GM23338 (cell line): ENCODE data around the gene PTGIS. TPM values are rescaled to one million over a fixed set of nuclear protein-coding genes. Genes with fewer than 3 reads are reported as not detected.

Source experiments
- ATAC-seq: fragments of 200-7000 bp; cut with Tn5 transposase; 3 replicates; pipeline ENCODE4 v1.9.1; 2020
- DNase-seq: peaks from one replicate; pipeline ENCODE4 v3.0.0-alpha.2; 2015; ENCODE audit warnings: low spot score
- H2AFZ ChIP-seq: fragments of 200-600 bp; sonication (generic); 2 replicates; pipeline ENCODE4 v1.8.0; 2016; ENCODE audit warnings: antibody characterized with exemption, mild to moderate bottlenecking, moderate library complexity
- H3F3A ChIP-seq: fragments of 200-600 bp; sonication (generic); replicated peaks from 2 replicates; pipeline ENCODE4 v1.8.0; 2017; ENCODE audit warnings: antibody characterized with exemption, mixed run types, low read depth
- H3K27ac ChIP-seq: fragments of 200-600 bp; sonication (generic); 2 replicates; pipeline ENCODE4 v1.6.1; 2016; ENCODE audit warnings: low read depth
- H3K27me3 ChIP-seq: fragments of 200-600 bp; sonication (generic); 2 replicates; pipeline ENCODE4 v1.8.0; 2016; ENCODE audit warnings: mild to moderate bottlenecking, mixed run types, moderate library complexity; ENCODE audit not compliant: insufficient read depth
- H3K36me3 ChIP-seq: fragments of 200-600 bp; sonication (generic); 2 replicates; pipeline ENCODE4 v1.8.0; 2016; ENCODE audit warnings: mild to moderate bottlenecking; ENCODE audit not compliant: insufficient read depth
- H3K4me1 ChIP-seq: fragments of 200-600 bp; sonication (generic); 2 replicates; pipeline ENCODE4 v1.8.0; 2016; ENCODE audit warnings: mild to moderate bottlenecking, moderate library complexity; ENCODE audit not compliant: insufficient read depth
- H3K4me2 ChIP-seq: fragments of 200-600 bp; sonication (generic); 2 replicates; pipeline ENCODE4 v1.7.1; 2017; ENCODE audit warnings: mixed run types
- H3K4me3 ChIP-seq: fragments of 200-600 bp; sonication (generic); 2 replicates; pipeline ENCODE4 v1.6.1; 2016; ENCODE audit warnings: mixed run types
- H3K79me2 ChIP-seq: fragments of 200-600 bp; sonication (generic); replicated peaks from 2 replicates; pipeline ENCODE4 v1.8.0; 2017; ENCODE audit warnings: mild to moderate bottlenecking; ENCODE audit not compliant: insufficient read depth
- H3K9me2 ChIP-seq: fragments of 200-600 bp; sonication (generic); 2 replicates; pipeline ENCODE4 v1.8.0; 2017; ENCODE audit not compliant: insufficient read depth
- H4K20me1 ChIP-seq: fragments of 200-600 bp; sonication (generic); replicated peaks from 2 replicates; pipeline ENCODE4 v1.8.0; 2017; ENCODE audit warnings: mild to moderate bottlenecking; ENCODE audit not compliant: insufficient read depth
- H3K27ac Mint-ChIP-seq: 2 replicates; pipeline ENCODE4 v1.8.0; 2020; ENCODE audit warnings: inconsistent platforms, mild to moderate bottlenecking, moderate library complexity, mixed read lengths
- H3K27me3 Mint-ChIP-seq: 3 replicates; pipeline ENCODE4 v1.8.0; 2022; ENCODE audit warnings: low read depth, mild to moderate bottlenecking, moderate library complexity, mixed read lengths, inconsistent platforms; ENCODE audit not compliant: insufficient read depth, poor library complexity
- H3K36me3 Mint-ChIP-seq: 3 replicates; pipeline ENCODE4 v1.8.0; 2021; ENCODE audit warnings: low read depth, mild to moderate bottlenecking, inconsistent platforms, moderate library complexity, mixed read lengths
- H3K4me1 Mint-ChIP-seq: 3 replicates; pipeline ENCODE4 v1.8.0; 2020; ENCODE audit warnings: mild to moderate bottlenecking, inconsistent platforms, mixed read lengths
- H3K4me3 Mint-ChIP-seq: 3 replicates; pipeline ENCODE4 v1.8.0; 2021; ENCODE audit warnings: moderate library complexity, mild to moderate bottlenecking, inconsistent platforms, mixed read lengths
- H3K9me3 Mint-ChIP-seq: 3 replicates; pipeline ENCODE4 v1.8.0; 2020; ENCODE audit warnings: moderate library complexity, mild to moderate bottlenecking, inconsistent platforms, mixed read lengths
- EZH2phosphoT487 ChIP-seq: fragments of 200-600 bp; sonication (generic); IDR thresholded peaks from one replicate; pipeline ENCODE4 v1.8.1; 2018; ENCODE audit warnings: antibody characterized with exemption; ENCODE audit not compliant: unreplicated experiment
- NANOG ChIP-seq: IDR thresholded peaks from 2 replicates; pipeline ENCODE4 v1.6.1; 2016; ENCODE audit warnings: antibody characterized with exemption, borderline replicate concordance
- POLR2AphosphoS5 ChIP-seq: IDR thresholded peaks from 2 replicates; pipeline ENCODE4 v1.6.1; 2016; ENCODE audit warnings: antibody characterized with exemption, low read depth
- ZNF114 ChIP-seq: fragments of 250-450 bp; sonication (Bioruptor Pico); IDR thresholded peaks from 2 replicates; pipeline ENCODE4 v1.5.0; 2020; ENCODE audit warnings: mild to moderate bottlenecking, moderate library complexity
- ZNF331 ChIP-seq: fragments of 250-450 bp; sonication (Bioruptor Pico); IDR thresholded peaks from 2 replicates; pipeline ENCODE4 v1.5.0; 2020; ENCODE audit warnings: low read depth, mild to moderate bottlenecking, moderate library complexity
- ZNF462 ChIP-seq: fragments of 250-450 bp; sonication (Bioruptor Pico); IDR thresholded peaks from 2 replicates; pipeline ENCODE4 v1.5.0; 2020; ENCODE audit warnings: mild to moderate bottlenecking, moderate library complexity
- polyA plus RNA-seq: library from polyadenylated mRNA; unstranded; fragments of >200 nt; fragmentation: Nextera tagmentation; extraction: Ambion mirVana; gene quantifications from 2 replicates; pipeline ENCODE4 v1.2.1, GENCODE V29; 2016
- total RNA-seq: library from RNA; depleted of rRNA; stranded (reverse); fragments of >200 nt; shearing (Covaris generic); gene quantifications from 2 replicates; pipeline ENCODE4 v1.2.3, GENCODE V29; 2014
- TF ChIP-seq, protein P1 (sequence below), 2 experiments: fragments of 200-600 bp in 1 of 2; sonication (generic) in 1 of 2; conservative IDR thresholded peaks; 2 replicates each; pipeline versions ENCODE4 v1.5.1 to v1.6.1; 2016 to 2017; ENCODE audit warnings: antibody characterized with exemption in 2 of 2, low read depth in 2 of 2, mild to moderate bottlenecking in 2 of 2, moderate library complexity in 1 of 2

Gene PTGIS
- total and polyA plus RNA-seq, 2 experiments from 2014 or later, result 6.6 to 28.7 TPM

DNA sequence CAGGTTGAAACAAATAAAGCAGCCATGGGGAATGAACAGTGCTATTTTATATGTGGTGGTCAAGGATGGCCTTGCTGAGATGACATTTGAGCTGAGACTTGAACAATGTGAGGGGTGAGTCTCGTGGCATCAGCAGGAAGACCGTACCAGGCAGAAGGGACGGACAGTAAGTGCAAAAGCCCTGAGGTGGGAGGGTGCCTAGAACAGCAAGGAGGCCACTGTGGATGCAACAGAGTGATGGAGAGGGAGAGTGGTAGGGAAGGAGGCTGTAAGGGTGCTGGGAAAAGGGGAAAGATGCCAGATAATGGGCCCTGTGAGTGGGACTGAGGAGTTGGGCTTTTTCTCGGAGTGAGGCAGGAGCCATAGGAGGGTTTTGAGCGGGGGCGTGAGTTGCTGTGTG, 97.0 kb downstream of the PTGIS start:
- Histone ChIP-seq H3K36me3 (no peaks in the 10 kb centered on the region), H3K27me3 (no peaks in the 10 kb centered on the region), H3K27ac (no peak overlapping the region), H4K20me1 (no peaks in the 10 kb centered on the region), H2AFZ (no peak overlapping the region), H3K4me2 (no peak overlapping the region), H3K4me3 (no peak overlapping the region), H3F3A (no peaks in the 10 kb centered on the region), H3K4me1 (no peaks in the 10 kb centered on the region), H3K9me2 (no peaks in the 10 kb centered on the region), H3K79me2 (no peaks in the 10 kb centered on the region)
- H3K4me1 Mint-ChIP-seq, result peaks cover 9% of the 10 kb centered on the region
- TF ChIP-seq, protein P1, sequence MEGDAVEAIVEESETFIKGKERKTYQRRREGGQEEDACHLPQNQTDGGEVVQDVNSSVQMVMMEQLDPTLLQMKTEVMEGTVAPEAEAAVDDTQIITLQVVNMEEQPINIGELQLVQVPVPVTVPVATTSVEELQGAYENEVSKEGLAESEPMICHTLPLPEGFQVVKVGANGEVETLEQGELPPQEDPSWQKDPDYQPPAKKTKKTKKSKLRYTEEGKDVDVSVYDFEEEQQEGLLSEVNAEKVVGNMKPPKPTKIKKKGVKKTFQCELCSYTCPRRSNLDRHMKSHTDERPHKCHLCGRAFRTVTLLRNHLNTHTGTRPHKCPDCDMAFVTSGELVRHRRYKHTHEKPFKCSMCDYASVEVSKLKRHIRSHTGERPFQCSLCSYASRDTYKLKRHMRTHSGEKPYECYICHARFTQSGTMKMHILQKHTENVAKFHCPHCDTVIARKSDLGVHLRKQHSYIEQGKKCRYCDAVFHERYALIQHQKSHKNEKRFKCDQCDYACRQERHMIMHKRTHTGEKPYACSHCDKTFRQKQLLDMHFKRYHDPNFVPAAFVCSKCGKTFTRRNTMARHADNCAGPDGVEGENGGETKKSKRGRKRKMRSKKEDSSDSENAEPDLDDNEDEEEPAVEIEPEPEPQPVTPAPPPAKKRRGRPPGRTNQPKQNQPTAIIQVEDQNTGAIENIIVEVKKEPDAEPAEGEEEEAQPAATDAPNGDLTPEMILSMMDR (conservative IDR thresholded peaks at IDR 0.05; ENCODE audit: low read depth in 2 of 2), result no peak
- no peak for TF ChIP-seq ZNF114
- no peak for TF ChIP-seq NANOG
- DNase-seq, result no peak
- no peak for ATAC-seq
- H3K27ac Mint-ChIP-seq, result no peak overlapping the region
- no peaks in the 10 kb centered on the region for H3K27me3 Mint-ChIP-seq
- no peak overlapping the region for H3K4me3 Mint-ChIP-seq
- H3K9me3 Mint-ChIP-seq, result no peaks in the 10 kb centered on the region; the same call in 2 of the 3 replicates
- no peaks in the 10 kb centered on the region for H3K36me3 Mint-ChIP-seq

- Histone ChIP-seq H2AFZ (no peak overlapping the region), H3K9me2 (no peaks in the 10 kb centered on the region), H3K27me3 (no peaks in the 10 kb centered on the region), H3K4me1 (no peaks in the 10 kb centered on the region), H3K27ac (no peak overlapping the region), H3K4me3 (no peak overlapping the region), H3K4me2 (no peak overlapping the region), H4K20me1 (no peaks in the 10 kb centered on the region), H3F3A (no peaks in the 10 kb centered on the region), H3K79me2 (no peaks in the 10 kb centered on the region), H3K36me3 (no peaks in the 10 kb centered on the region)
- Mint-ChIP-seq H3K4me1 (peaks cover 9% of the 10 kb centered on the region; the same call in 2 of the 3 replicates), H3K36me3 (no peaks in the 10 kb centered on the region), H3K27me3 (no peaks in the 10 kb centered on the region), H3K4me3 (no peak overlapping the region), H3K27ac (no peak overlapping the region), H3K9me3 (no peaks in the 10 kb centered on the region; the same call in 2 of the 3 replicates)
- TF ChIP-seq POLR2AphosphoS5, result no peak
- TF ChIP-seq NANOG, result no peak
- no peak for TF ChIP-seq ZNF462 (CRISPR knock-in tag)
- no peak for TF ChIP-seq EZH2phosphoT487
- TF ChIP-seq ZNF114, result no peak
- TF ChIP-seq ZNF331 (CRISPR knock-in tag), result no peak
- ATAC-seq (no peak), DNase-seq (no peak)
Measured at GRCh38 chr20:49469060-49469459, 98.9 kb downstream of the PTGIS start.
